Neural progenitor cell (in vitro differentiated cells): ENCODE measurements around the gene SKI. TPM values are rescaled to one million over a fixed set of nuclear protein-coding genes. Genes with fewer than 3 reads are reported as not detected.
A peak's percentile ranks its signal among the peaks of the same experiment; 100 is the strongest.

ENCODE experiments used
- DNase-seq: peaks from one replicate; pipeline ENCODE4 v3.0.0-alpha.2; 2016; ENCODE audit warnings: low spot score
- H2AFZ ChIP-seq: fragments of 200-600 bp; sonication (generic); replicated peaks from 2 replicates; pipeline ENCODE4 v1.6.1; 2016; ENCODE audit warnings: antibody characterized with exemption
- H3F3A ChIP-seq: fragments of 200-600 bp; sonication (generic); 2 replicates; pipeline ENCODE4 v1.6.1; 2016; ENCODE audit warnings: antibody characterized with exemption, low read depth
- H3K27ac ChIP-seq: fragments of 200-600 bp; sonication (generic); 2 replicates; pipeline ENCODE4 v1.5.1; 2016; ENCODE audit warnings: mild to moderate bottlenecking
- H3K27me3 ChIP-seq: fragments of 200-600 bp; sonication (generic); 2 replicates; pipeline ENCODE4 v1.6.1; 2016; ENCODE audit warnings: mild to moderate bottlenecking, moderate library complexity
- H3K36me3 ChIP-seq: fragments of 200-600 bp; sonication (generic); 2 replicates; pipeline ENCODE4 v1.5.1; 2016
- H3K4me1 ChIP-seq: fragments of 200-600 bp; sonication (generic); 2 replicates; pipeline ENCODE4 v1.6.1; 2016; ENCODE audit warnings: mixed run types
- H3K4me2 ChIP-seq: fragments of 200-600 bp; sonication (generic); 2 replicates; pipeline ENCODE4 v1.6.1; 2016
- H3K4me3 ChIP-seq: fragments of 200-600 bp; sonication (generic); 2 replicates; pipeline ENCODE4 v1.5.1; 2016
- H3K79me2 ChIP-seq: fragments of 200-600 bp; sonication (generic); 2 replicates; pipeline ENCODE4 v1.6.1; 2016; ENCODE audit warnings: low read depth
- H3K9ac ChIP-seq: fragments of 200-600 bp; sonication (generic); 2 replicates; pipeline ENCODE4 v1.6.1; 2016
- H3K9me3 ChIP-seq: fragments of 200-600 bp; sonication (generic); 2 replicates; pipeline ENCODE4 v1.5.1; 2016; ENCODE audit warnings: low read depth
- H4K20me1 ChIP-seq: fragments of 200-600 bp; sonication (generic); 2 replicates; pipeline ENCODE4 v1.6.1; 2016; ENCODE audit warnings: low read depth
- H3K27ac Mint-ChIP-seq: 3 replicates; pipeline ENCODE4 v1.8.0; 2021; ENCODE audit warnings: mixed read lengths
- H3K27me3 Mint-ChIP-seq: 2 replicates; pipeline ENCODE4 v1.8.0; 2022; ENCODE audit warnings: low read depth, mild to moderate bottlenecking, inconsistent platforms, moderate library complexity, mixed read lengths; ENCODE audit not compliant: insufficient read depth
- H3K36me3 Mint-ChIP-seq: 3 replicates; pipeline ENCODE4 v1.8.0; 2021; ENCODE audit warnings: mixed read lengths
- H3K4me1 Mint-ChIP-seq: 3 replicates; pipeline ENCODE4 v1.8.0; 2021; ENCODE audit warnings: mixed read lengths
- H3K4me3 Mint-ChIP-seq: 3 replicates; pipeline ENCODE4 v1.8.0; 2021; ENCODE audit warnings: mild to moderate bottlenecking, moderate library complexity, mixed read lengths
- H3K9me3 Mint-ChIP-seq: 3 replicates; pipeline ENCODE4 v1.8.0; 2020; ENCODE audit warnings: mixed read lengths
- CTCF ChIP-seq: fragments of 200-600 bp; sonication (generic); IDR thresholded peaks from 2 replicates; pipeline ENCODE4 v1.5.1; 2017; ENCODE audit warnings: antibody characterized with exemption, mild to moderate bottlenecking
- EZH2 ChIP-seq: fragments of 200-600 bp; sonication (generic); IDR thresholded peaks from 2 replicates; pipeline ENCODE4 v1.6.1; 2017; ENCODE audit warnings: antibody characterized with exemption, mild to moderate bottlenecking, moderate library complexity
- EZH2phosphoT487 ChIP-seq: fragments of 200-600 bp; sonication (generic); IDR thresholded peaks from 2 replicates; pipeline ENCODE4 v1.6.1; 2017; ENCODE audit warnings: antibody characterized with exemption
- total RNA-seq: library from RNA; depleted of rRNA; stranded (reverse); fragments of >200 nt; gene quantifications from 2 replicates; pipeline ENCODE4 v1.2.3, GENCODE V29; 2015; ENCODE audit warnings: low replicate concordance

SKI gene
- total RNA-seq, 1 donor from 2014 or later = 7.4 TPM

DNA sequence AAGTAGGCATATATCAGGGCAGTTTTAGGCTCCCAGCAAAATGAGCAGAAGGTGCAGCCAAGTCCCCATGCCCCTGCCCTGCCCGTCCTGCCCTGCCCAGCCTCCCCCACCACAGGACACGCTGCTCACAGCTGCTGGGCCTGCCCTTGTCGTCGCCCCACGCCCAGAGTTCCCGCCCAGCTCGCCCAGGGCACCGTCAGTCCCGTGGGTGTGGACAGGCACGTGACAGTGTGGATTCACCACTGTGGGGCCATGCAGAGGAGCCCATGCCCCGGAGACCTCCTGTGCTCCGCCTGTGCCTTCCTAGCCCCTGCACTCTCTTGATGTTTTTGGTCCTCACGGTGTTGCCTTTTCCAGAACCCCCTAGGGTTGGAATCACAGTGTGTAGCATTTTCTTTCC lies 40.5 kb upstream of the SKI start:
- TF ChIP-seq EZH2 = no peak
- TF ChIP-seq EZH2phosphoT487 = no peak
- TF ChIP-seq CTCF = no peak
- peak overlapping the region; percentile 89 for H3K27ac Mint-ChIP-seq

DNA sequence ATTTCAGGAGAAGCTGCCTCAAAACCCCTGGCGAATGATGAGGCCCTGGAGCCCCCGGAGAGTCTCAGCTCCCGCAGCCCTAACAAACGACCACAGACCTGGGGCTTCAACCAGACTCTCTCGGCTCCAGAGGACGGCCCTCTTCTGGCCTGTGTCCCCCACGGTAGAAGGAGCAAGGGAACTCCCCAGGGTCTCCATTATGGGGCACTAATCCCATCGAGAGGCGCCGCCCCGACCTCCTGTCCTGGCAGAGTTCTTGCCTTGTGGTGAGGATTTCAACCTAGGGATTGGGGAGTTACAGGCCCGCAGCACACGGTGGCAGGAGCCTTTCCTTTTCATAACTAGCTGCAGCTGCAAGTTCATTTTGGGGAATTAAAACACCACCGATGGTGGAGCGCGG lies 39.8 kb upstream of the SKI start:
- DNase-seq = no peak
- H3K36me3 Mint-ChIP-seq = peaks cover 10% of the 10 kb centered on the region
- no peak overlapping the region for H2AFZ ChIP-seq
- H3K4me3 ChIP-seq = no peak overlapping the region
- H3K4me2 ChIP-seq = no peak overlapping the region
- no peaks in the 10 kb centered on the region for H3K9me3 Mint-ChIP-seq
- H3K4me1 ChIP-seq = peaks cover 12% of the 10 kb centered on the region
- H3K4me3 Mint-ChIP-seq = no peak overlapping the region
- no peaks in the 10 kb centered on the region for H3K27me3 ChIP-seq
- peaks cover 33% of the 10 kb centered on the region for H4K20me1 ChIP-seq
- H3K4me1 Mint-ChIP-seq = peaks cover 16% of the 10 kb centered on the region
- no peak overlapping the region for H3K27ac ChIP-seq
- H3F3A ChIP-seq = peaks cover 22% of the 10 kb centered on the region
- no peak overlapping the region for H3K27ac Mint-ChIP-seq
- peaks cover 3% of the 10 kb centered on the region for H3K27me3 Mint-ChIP-seq
- H3K36me3 ChIP-seq = no peaks in the 10 kb centered on the region
- TF ChIP-seq CTCF = no peak
- TF ChIP-seq EZH2phosphoT487 = no peak
- TF ChIP-seq EZH2 = no peak
- H3K9me3 ChIP-seq = no peaks in the 10 kb centered on the region
- H3K9ac ChIP-seq = no peak overlapping the region
- peaks cover 17% of the 10 kb centered on the region for H3K79me2 ChIP-seq

More for the DNA sequence above, 40.5 kb upstream of the SKI start:
- no peaks in the 10 kb centered on the region for H3K27me3 ChIP-seq
- no peak overlapping the region for H2AFZ ChIP-seq
- no peak overlapping the region for H3K9ac ChIP-seq
- no peak overlapping the region for H3K4me2 ChIP-seq
- no peak for DNase-seq
- no peaks in the 10 kb centered on the region for H3K9me3 Mint-ChIP-seq
- H3K4me1 Mint-ChIP-seq = peaks cover 13% of the 10 kb centered on the region
- peaks cover 9% of the 10 kb centered on the region for H3K4me1 ChIP-seq
- H3K36me3 Mint-ChIP-seq = peaks cover 10% of the 10 kb centered on the region
- peaks cover 26% of the 10 kb centered on the region for H4K20me1 ChIP-seq
- H3K9me3 ChIP-seq = no peaks in the 10 kb centered on the region
- peaks cover 10% of the 10 kb centered on the region for H3K79me2 ChIP-seq
- H3K27me3 Mint-ChIP-seq = peaks cover 7% of the 10 kb centered on the region
- H3K4me3 Mint-ChIP-seq = no peak overlapping the region
- no peak overlapping the region for H3K4me3 ChIP-seq
- H3K27ac ChIP-seq = no peak overlapping the region
- no peaks in the 10 kb centered on the region for H3K36me3 ChIP-seq
- peaks cover 18% of the 10 kb centered on the region for H3F3A ChIP-seq

GRCh38 chr1:2189459-2190425 lies 38.4 kb upstream of the SKI start:
- no peaks in the 10 kb centered on the region for H3K36me3 ChIP-seq
- H3K27ac ChIP-seq = peak overlapping the region; percentile 28
- peaks cover 19% of the 10 kb centered on the region for H3K4me1 ChIP-seq
- DNase-seq = peak; percentile 95
- no peak overlapping the region for H2AFZ ChIP-seq
- H4K20me1 ChIP-seq = peaks cover 40% of the 10 kb centered on the region
- H3K4me2 ChIP-seq = peak overlapping the region; percentile 79
- peaks cover 16% of the 10 kb centered on the region for H3K4me1 Mint-ChIP-seq
- peaks cover 3% of the 10 kb centered on the region for H3K27me3 Mint-ChIP-seq
- H3K9me3 Mint-ChIP-seq = no peaks in the 10 kb centered on the region
- H3F3A ChIP-seq = peaks cover 24% of the 10 kb centered on the region
- TF ChIP-seq CTCF (no peak), EZH2 (no peak), EZH2phosphoT487 (no peak)
- peaks cover 28% of the 10 kb centered on the region for H3K79me2 ChIP-seq
- no peak overlapping the region for H3K27ac Mint-ChIP-seq
- H3K9me3 ChIP-seq = no peaks in the 10 kb centered on the region
- H3K27me3 ChIP-seq = no peaks in the 10 kb centered on the region
- H3K4me3 Mint-ChIP-seq = peak overlapping the region; percentile 75
- H3K9ac ChIP-seq = no peak overlapping the region
- peak overlapping the region; percentile 35 for H3K4me3 ChIP-seq
- peaks cover 7% of the 10 kb centered on the region for H3K36me3 Mint-ChIP-seq
